ENCODE results near the gene B3GALT4.
"Not testable (repeated sequence)": the region's sequence is repeated elsewhere in the genome, so short reads cannot be mapped to it uniquely, and the experiment has no call there.

B3GALT4 gene, protein sequence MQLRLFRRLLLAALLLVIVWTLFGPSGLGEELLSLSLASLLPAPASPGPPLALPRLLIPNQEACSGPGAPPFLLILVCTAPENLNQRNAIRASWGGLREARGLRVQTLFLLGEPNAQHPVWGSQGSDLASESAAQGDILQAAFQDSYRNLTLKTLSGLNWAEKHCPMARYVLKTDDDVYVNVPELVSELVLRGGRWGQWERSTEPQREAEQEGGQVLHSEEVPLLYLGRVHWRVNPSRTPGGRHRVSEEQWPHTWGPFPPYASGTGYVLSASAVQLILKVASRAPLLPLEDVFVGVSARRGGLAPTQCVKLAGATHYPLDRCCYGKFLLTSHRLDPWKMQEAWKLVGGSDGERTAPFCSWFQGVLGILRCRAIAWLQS

DNA sequence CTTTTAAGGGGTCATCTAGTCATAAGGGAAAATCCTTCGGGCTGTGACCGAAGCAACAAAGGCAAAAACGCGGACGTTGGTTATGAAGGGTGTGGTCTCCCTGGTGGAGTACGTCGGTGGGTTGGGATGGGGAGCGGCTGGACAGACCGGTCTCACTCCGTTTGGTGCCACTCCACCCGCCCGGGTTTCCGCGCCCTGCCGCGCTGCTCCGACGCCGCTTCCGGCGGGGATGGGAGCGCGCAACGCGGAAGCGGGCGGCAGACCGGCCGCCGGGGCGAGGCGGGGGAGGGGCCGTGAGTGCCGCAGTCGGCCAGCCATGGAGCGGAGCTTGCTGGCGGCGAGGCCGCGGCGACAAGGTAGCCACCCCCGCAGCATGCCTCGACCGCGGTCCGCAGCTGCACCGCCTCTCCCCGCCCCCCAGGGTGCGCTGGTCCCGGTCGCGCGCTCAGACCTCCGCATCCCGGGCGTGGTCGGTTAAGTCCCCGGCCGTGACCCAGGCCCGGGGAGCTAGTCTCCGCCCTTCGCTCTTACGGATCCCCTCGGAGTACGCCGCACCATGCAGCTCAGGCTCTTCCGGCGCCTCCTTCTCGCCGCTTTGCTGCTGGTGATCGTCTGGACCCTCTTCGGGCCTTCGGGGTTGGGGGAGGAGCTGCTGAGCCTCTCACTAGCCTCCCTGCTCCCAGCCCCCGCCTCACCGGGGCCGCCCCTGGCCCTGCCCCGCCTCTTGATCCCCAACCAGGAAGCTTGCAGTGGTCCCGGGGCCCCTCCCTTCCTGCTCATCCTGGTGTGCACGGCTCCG, at the start of gene B3GALT4:
TSS of gene B3GALT4 (plus strand) at position 260 of the 799 bp plus-strand sequence. CDS start at position 557, 297 bp downstream.
- peak; percentile 76 for DNase-seq

DNA sequence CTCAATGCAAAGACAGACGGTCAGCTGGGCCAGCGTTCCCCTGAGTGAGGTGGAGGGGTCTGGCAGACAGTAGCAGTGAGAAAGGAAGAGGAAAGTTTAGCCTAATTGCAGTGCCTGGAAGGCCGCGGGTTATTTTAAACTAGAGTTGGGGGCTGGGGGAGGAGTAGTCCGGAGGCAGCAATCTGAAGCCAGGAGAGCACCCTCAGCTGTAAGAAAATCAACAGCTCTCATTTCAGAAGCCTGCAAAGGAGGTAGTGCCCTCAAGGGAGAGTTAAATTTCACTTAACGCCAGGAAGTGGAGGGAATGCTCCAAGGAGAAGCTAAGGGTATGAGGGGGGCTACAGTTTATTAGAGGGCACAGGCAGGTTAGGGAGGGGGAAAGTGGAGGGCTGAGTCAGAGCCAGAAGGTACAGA, 41.7 kb upstream of the B3GALT4 start:
- DNase-seq = no peak

DNA sequence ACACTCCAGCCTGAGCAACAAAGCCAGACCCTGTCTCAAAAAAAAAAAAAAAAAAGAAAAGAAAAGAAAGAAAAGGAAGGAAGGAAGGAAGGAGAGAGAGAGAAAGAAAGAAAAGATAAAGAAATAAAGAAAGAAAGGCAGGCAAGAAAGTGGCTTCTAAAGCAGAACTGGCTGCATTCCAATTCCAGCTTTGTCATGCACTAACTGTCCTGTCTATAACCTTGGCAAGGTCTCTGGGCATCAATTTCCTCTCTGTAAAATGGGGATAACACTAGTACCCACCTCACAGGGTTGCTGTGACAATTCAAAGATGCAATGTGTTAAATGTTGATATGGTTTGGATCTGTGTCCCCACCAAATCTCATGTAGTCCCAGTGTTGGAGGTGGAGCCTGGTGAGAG, 40.6 kb upstream of the B3GALT4 start:
- no peak for DNase-seq

DNA sequence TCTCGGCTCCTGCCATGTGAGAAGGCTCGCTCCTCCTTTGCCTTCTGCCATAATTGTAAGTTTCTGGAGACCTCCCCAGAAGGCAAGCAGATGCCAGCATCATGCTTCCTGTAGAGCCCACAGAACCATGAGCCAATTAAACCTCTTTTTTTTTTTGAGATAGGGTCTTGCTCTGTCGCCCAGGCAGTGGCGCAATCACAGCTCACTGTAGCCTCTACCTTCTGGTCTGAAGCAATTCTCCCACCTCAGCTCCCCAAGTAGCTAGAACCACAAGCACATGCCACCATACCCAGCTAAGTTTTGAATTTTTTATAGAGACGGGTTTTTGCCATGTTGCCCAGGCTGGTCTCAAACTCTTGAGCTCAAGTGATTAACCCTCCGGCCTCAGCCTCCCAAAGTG, 40.1 kb upstream of the B3GALT4 start:
- DNase-seq = no peak

DNA sequence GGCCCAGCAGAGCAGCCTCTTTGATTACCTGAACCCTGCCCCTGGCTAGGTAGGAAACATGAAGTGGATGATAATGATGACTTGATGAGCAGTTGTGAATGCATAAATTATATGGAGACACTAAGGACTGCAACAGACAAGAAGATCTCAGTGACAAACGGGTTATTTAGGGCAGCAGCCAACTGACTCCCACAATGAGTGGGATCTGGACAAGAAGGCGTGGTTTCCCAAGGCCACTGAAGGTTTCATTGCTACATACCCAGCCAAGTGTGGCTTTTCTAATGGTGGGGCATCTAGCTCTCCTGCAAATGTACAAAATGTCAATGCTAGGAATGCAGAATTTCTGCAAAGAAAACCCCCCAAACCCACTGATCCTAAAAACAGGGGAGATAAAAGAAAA, 39.2 kb upstream of the B3GALT4 start:
- DNase-seq = no peak

DNA sequence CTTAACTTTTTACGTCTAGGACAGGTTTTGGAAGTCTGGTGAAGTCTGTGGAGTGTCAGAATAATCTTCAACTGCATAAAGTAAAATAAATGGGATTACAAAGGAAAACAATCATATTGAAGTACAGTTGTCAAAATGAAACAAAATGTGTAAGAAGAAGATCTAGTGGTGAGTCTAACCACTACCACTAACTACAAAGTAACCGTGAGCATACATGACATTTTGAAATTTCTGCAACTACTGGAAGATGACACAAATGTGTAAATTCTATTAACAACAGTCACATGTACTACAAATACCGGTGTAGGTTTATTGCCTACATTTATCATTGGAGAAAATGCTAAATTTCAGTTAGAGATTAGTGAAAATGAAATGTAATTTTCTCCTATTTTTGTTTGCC, 35.0 kb upstream of the B3GALT4 start:
- DNase-seq = no peak

DNA sequence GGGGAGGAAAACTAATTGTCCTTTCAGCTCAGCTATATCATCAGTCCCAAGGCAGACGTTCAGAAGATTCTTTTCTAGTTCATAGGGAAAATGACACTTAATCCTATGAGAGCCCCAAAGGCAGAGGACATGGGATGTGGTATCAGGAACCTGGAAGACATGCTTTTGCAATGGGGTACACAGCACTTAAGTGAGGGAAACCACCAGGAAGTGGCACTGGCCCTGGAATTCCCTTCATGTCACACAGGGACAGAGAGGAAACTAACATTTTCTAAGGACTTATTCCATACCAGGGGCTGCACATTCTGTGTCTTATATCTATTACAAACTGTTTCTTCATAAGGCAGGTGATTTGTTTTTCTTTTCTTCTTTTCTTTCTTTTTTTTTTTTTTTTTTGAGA, 33.4 kb upstream of the B3GALT4 start:
- DNase-seq = no peak

DNA sequence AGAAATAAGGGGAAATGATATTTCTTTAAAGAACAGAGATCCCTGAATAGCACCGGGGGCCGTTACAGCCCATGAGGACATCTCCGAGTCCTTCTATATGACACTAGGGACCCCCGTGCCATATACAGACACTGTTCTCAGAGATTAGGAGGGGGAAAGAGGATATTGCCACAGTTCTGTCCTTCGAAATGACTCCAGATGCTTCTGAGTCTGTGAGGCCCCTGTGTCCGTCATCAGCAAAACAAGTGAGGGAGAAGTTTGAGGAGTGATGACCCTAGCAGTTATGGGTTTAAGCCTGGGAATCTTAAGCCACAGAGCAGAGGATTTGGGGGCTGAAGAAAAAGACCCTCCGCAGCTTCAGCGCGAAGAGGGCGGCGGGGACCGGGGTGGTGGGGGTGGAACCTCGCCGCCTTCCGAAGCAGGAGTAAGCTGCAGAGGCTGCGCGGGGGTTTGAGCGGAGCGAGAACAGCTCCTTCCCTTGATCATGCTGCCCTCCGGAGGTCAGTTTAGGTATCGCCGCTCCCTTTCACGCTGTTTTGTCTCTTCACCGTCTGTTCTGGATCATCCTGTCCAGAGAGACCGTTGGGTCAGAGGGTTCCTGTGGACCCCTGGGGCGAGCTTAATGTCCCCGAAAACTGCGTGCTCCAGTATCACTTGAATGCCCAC, 28.8 kb upstream of the B3GALT4 start:
- DNase-seq = peak; percentile 83

DNA sequence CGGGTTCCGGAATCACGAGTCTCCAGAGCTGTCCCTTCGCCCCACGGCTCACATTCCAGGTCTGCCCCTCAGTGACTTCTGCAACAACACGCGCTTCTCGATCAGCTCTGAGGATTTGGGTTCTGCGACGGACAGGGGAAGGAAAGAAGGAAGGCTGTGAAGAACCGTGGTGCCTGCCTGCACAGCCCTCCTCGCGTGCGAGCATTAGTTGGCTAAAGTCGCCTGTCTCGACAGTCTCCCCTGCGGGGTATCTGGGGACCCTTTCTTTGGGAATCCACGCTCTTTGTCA, 28.3 kb upstream of the B3GALT4 start:
- DNase-seq = peak; percentile 52

DNA sequence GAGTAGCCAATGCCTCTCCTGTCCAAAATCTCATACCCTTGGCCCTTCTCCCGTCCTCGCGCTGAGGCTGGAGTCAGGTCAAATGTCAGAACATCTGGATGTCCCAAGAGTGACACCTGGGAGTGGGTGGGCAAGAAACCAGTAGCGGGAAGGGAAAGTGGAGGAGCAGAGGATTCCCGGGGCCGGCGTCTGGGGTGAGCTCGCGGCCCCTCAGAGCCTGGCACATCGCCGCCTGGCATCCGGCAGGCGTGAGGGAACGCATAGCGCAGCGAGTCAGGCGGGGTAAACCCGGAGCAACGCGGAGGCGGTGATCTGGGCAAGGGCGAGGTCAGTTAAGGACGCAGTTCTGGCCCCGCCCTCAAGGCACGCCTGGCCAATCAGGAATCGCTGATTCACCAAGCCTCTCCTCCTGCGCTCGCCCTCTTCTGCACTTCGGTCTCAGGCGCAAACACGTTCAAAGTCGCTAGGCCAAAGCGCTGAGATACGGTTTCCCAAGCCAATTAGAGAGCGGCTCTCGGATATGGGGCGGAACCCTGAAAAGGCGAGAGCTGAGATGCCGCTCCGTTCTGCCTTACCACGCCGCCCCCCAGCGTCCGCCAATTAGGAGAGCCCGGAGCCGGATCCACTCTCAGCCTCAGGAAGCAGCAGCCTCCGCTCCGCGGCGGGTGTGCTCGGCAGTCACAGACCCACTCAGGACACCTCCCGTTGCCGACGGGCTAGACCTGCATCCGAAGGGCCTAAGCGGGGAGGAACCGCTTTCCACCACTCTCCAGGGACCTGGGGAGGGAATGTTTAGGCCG, 27.8 kb upstream of the B3GALT4 start:
- peak; percentile 99 for DNase-seq

DNA sequence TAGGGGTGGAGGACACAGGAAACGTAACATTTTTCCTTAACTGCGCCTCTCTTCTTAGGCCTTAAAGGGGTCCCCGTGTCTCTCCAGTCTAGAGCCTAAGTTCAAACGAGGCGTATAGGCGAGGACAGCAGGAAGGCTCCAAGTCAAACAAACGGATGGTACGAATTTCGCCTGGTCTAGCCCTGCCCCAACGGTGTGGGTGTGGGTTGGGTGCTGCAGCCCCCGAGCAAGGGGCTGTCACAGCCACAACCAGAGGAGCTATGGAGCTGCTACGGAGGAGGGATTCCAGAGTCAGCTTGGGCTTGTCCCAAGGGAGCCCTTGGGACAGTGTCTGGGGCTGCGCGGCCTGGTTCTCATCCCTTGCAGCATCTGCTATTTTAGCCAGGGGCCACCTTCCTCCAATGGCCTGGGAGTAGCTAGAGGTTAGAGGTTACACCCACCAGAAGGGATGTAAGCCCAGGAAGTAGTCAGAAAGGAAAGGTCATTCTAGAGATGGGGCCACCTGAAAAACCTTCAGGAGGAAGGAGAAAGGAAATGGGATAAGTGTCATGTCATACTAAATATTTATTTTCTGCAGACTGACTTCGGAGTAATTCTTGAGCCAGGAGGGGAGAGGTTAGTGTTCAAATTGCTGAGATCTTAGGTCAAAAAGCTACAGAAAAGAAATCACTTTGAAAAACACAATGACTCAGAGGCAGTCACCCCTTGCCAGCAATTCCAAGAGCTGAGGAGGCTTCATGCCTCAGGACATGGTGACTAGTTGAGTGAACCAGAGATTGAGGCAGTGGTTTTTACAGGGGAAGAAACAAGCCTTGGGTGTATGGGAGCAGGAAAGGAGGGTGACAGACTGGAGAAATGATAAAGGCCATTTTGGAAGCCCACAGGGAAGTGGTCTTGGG, 26.9 kb upstream of the B3GALT4 start:
- DNase-seq = peak; percentile 87

DNA sequence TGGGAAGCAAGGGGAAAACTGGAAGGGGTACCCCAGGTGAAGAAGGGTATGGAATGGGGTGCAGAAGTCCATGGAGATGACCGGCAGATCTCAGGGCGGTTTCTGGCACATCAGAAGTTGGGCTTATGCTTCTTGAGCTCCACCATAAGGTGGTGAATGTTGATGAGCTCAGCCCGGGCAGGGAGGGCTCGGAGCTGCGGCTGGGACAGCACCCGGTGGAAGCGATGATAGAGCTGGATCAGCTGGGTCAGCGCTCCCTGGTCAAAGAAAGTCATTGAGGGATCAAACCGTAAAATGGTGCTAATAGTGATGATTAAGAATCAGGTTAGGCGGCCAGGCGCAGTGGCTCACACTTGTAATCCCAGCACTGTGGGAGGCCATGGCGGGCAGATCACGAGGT, 26.2 kb upstream of the B3GALT4 start:
- DNase-seq = no peak

DNA sequence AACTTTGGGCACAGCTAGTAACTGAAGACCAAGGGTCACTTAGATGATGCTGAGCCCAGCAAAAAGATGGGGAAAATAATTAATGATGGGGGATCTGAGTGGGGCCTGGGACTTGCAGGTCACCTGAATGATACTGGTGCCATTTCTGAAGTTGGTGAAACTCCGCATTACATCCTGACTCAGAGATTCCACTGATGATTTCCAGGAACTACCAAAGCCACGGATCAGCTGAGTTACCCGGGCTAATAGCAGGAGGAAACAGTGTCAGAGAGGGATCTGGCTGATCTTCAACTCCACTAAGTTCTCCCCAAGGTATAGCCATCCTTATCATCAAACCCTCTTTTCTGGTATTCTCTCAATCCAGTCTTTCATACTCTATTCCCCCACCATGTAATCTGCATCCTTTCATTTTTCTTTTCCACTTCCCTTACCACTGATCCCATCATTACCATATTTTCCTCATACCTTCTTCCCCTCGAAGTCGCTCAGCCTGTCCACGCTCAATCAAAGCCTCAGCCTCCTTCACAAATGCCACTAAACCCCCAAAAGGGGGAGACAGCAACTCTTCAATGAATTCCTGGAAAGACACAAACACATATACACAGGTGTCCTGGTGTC, 25.4 kb upstream of the B3GALT4 start:
- DNase-seq = peak; percentile 66

DNA sequence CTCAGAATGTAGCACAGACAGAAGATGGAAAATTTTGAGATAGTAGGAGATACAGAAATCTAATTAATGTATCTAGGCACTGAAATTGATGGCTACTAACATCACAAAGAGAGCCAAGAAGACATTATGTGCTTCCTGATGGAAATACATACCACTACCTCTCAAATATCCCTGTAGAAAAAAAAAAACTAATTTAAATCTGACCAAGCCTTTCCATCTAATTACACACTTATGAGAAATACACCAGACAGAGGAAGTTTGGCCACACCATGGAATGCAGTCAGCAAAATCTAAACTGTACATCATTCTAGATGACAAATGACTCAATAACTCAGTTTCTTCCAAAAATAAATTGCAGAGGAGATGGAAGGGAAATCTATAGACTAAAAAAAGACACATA, 24.2 kb upstream of the B3GALT4 start:
- DNase-seq = peak; percentile 84

DNA sequence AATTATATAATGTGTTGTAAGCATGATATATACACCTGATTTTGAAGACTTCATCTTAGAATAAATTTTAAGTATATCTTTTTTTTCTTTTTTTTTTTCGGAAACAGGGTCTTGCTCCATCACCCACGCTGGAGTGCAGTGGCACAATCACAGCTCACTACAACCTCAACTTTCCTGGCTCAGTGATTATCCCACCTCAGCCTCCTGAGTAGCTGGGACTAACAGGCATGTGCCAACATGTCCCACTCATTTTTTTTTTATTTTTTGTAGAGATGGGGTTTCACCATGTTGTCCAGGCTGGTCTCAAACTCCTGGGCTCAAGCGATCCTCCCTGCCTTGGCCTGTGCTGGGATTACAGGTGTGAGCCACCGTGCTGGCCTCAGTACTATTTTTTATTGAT, 22.3 kb upstream of the B3GALT4 start:
- no peak for DNase-seq

DNA sequence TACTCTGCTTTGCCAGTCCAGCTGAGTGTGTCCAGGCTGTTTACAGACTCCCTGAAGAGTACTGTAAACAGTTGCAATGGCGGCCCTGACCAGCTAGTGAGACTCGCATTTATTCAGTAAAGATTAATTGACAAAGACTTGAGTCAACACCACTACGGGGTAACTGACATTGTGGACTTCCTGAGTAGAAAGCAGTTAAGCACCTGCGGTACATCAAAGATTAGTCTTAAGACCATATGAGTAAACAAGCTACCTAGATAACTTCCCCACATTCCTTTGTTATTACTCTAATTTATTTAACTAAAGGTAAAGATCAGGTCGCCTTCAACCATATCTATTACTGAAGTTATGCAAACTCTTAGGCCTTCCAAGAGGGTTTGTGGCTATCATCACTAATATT, 17.9 kb upstream of the B3GALT4 start:
- DNase-seq = no peak

DNA sequence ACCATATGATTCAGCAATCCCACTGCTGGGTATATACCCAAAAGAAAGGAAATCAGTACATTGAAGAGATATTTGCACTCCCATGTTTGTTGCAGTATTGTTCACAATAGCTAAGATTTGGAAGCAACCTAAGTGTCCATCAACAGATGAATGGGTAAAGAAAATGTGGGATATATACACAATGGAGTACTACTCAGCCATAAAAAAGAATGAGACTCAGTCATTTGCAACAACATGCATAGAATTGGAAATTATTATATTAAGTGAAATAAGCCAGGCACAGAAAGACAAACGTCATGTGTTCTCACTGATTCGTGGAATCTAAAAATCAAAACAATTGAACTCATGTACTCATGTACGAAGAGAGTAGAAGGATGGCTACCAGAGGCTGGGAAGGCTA, 14.4 kb upstream of the B3GALT4 start:
- not testable (repeated sequence) for DNase-seq

DNA sequence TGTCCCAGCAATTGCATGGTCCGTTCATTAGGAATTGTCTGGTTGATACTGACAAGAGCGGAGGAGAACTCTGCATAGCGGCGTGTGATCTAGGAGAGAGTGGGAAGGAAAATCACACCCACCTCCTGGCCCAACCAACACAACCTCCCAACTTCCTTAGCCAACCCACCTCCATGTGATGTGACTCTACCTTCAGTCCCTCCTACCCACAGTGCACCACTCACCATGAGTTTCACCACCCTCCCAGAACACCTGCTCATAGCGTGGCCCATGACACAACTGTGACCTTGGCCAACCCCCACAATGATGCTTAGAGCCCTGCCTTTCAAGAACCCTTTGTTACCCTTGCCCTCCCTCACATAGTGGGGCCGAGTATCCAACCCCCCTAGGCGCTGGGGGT, 12.9 kb upstream of the B3GALT4 start:
- DNase-seq = no peak

DNA sequence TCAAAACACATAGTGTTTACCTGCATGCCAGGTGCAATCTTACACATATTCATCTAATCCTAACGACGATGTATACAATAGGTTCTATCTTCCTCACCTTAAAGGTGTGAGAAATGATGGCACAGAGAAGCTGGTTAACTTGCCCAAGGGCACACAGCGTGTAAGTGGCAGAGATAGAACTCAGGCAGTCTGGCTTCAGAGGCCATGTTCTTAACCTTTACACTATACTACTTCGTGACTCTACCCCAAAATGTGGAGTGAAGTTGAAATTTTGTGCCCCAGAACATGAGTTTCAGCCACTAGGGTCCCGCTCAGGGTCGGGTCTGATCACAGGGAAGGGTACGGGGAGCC, 5.8 kb upstream of the B3GALT4 start:
- DNase-seq = no peak

DNA sequence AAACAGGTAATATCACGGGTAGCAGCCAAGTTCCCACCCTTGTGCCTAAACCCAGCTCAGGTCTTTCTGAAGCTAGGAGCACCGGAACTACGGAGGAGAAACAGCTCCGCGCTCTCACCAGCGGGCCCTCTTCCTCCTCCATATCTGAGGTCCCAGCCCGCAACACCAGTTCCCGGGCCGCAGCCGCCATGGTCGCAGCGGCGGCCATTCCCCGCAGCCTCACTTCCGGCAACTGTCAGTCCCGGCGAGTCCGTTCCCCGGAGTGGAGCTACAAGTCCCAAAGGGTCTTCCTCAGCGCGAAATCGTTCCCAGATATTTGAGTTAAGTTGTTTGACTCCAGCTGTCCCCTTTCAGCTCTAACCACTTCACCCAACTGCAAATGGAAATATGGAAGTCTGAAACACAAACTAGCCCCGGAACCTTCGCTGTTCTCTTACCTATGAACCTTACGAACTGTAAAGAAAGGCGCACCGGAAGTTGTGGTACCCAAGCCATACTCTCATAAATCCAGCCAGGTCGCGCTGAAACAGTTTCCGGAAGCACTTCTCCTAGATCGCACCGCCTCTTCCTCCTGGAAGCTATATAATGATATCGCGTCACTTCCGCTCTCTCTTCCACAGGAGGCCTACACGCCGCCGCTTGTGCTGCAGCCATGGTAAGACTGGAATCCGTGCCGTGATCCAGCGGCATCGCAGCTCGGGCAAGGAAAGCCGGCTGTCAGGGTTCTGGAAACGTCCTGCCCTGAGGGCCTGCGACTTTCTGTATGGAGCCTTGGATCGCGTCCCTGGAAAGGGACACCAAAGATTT, 5.3 kb upstream of the B3GALT4 start, which contains the start of the genes RPS18 and VPS52:
TSS of gene RPS18 (plus strand) at position 608 of the 807 bp plus-strand sequence. CDS start at position 653, 45 bp downstream.
TSS of gene VPS52 (minus strand) at position 409 of the 807 bp plus-strand sequence. CDS start at position 208, 201 bp downstream.
- peak; percentile 99 for DNase-seq
